ENCODE measurements around the gene TRIM29. TPM values are rescaled to one million over a fixed set of nuclear protein-coding genes. Genes with fewer than 3 reads are reported as not detected.

The TRIM29 gene
- total and polyA plus RNA-seq, 2 of the 4 experiments (the other 2 are of a cell fraction): not detected

DNA sequence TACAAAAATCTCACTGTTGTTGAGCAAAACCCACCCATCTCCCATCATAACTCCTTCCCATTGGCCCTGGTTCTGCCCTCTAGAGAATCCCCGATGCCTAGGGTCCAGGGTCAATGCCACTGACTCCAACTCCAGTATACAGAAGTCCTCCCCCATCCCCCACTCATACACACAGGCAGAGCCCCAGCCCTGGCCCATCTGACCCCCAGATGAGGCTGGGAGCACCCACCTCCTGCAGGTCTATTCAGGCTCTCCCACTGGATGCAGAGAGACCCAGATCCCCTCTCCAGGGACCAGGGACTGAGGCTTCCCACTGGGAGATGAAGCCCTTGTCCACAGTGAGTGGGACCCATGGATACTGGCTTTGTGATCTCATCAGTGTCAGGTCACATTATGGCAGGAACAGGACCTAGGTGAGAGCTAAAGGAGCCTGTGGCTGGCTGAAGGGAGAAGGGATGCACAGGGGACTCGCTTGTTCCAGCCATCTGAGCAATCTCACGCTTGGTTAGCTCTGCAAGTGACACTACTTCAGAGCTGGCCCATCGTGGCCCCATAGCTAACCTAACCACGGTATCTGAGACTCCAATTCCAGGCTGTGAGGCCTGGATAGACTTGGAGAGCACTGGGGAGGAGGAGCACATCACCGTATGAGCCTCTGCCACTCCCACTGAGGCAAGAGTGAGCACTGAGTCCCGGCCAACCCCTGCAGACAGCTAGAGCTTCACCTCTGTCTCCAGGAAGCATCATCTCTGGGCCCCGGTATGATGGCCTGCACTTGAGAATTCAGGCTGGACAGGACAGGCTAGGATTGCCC lies 35.7 kb downstream of the TRIM29 start:
- no peak overlapping the region for H3K4ac ChIP-seq (ENCODE audit: low read depth, low read length)
- no peak overlapping the region for H2AK9ac ChIP-seq (replicated peaks; ENCODE audit: low read depth, low read length, poor library complexity)
- intact Hi-C loops (cut with micrococcal nuclease): no loop called here
- no peak overlapping the region for H2AFZ ChIP-seq (replicated peaks; ENCODE audit: low read length, poor library complexity)
- H3K56ac ChIP-seq (ENCODE audit: extremely low read depth, insufficient read depth, low read length): no peak overlapping the region
- H3K79me1 ChIP-seq (ENCODE audit: low read depth in 1 of 2, low read length in 2 of 2): no peaks in the 10 kb centered on the region
- DNase-seq: no peak
- H3K4me3 ChIP-seq (ENCODE audit: insufficient read depth, low read depth, low read length): no peak overlapping the region
- no peak overlapping the region for H3K23ac ChIP-seq (ENCODE audit: low read depth, low read length)
- dilution Hi-C loops (cut with HindIII; ENCODE audit: low sequenced_read_pairs, unreplicated experiment): no loop called here
- H3K36me3 ChIP-seq (ENCODE audit: control insufficient read depth, insufficient read depth, low read length): no peaks in the 10 kb centered on the region
- H4K5ac ChIP-seq (ENCODE audit: low read depth, low read length): no peak overlapping the region
- no peak overlapping the region for H2BK15ac ChIP-seq (ENCODE audit: low read depth, low read length)
- 0% methylated on average over 1 of the region's 8 CpGs; no CpG with 5 or more reads in 1 of the 2 experiments for WGBS, 2 experiments (ENCODE audit: extremely low coverage in 2 of 2, insufficient read length in 1 of 2)
- H2BK5ac ChIP-seq (ENCODE audit: low read depth, low read length, poor library complexity, severe bottlenecking): no peak overlapping the region
- no peak overlapping the region for H3K18ac ChIP-seq (ENCODE audit: low read depth, low read length)
- in situ Hi-C loops (cut with MboI; ENCODE audit: low sequenced_read_pairs): loop anchor here (25.0 kb wide), 1 partner anchor 740 kb away; no protein-coding TSS in a partner anchor
- H4K91ac ChIP-seq (ENCODE audit: insufficient read depth, low read depth, low read length): no peak overlapping the region
- ChIA-PET POLR2A (ENCODE audit: unreplicated experiment) (no interaction called here), CTCF (no interaction called here)
- H3K4me2 ChIP-seq (ENCODE audit: low read depth, low read length): no peak overlapping the region
- no TSS peak for BruUV-seq (replicated peaks)
- H3K9me3 ChIP-seq (ENCODE audit: control insufficient read depth, insufficient read depth, low read length): no peaks in the 10 kb centered on the region
- no peaks in the 10 kb centered on the region for H3K9me1 ChIP-seq (ENCODE audit: insufficient read depth, low read length)
- H3K14ac ChIP-seq (replicated peaks; ENCODE audit: low read depth, low read length): no peak overlapping the region
- no peak overlapping the region for H3K9ac ChIP-seq (ENCODE audit: low read depth, low read length)
- no peak overlapping the region for H2BK120ac ChIP-seq (ENCODE audit: low read depth, low read length)
- H2AK5ac ChIP-seq (ENCODE audit: low read depth, low read length): no peak overlapping the region
- no peak for ATAC-seq (ENCODE audit: low read depth)
- H4K20me1 ChIP-seq (ENCODE audit: insufficient read depth, low read length): no peaks in the 10 kb centered on the region
- no peak overlapping the region for H4K8ac ChIP-seq (ENCODE audit: low read depth in 2 of 2, low read length in 2 of 2)
- H3K27ac ChIP-seq (ENCODE audit: insufficient read depth, low read length): no peak overlapping the region
- H3K27me3 ChIP-seq (ENCODE audit: control insufficient read depth, insufficient read depth, low read length): peaks cover 60% of the 10 kb centered on the region
- no peaks in the 10 kb centered on the region for H3K4me1 ChIP-seq (ENCODE audit: control insufficient read depth, insufficient read depth, low read length)
- no peak overlapping the region for H2BK20ac ChIP-seq (ENCODE audit: low read depth, low read length)
- TF ChIP-seq CEBPB (IDR thresholded peaks at IDR 0.05; ENCODE audit: low read depth, low read length) (no peak), POLR2A (IDR thresholded peaks at IDR 0.05; ENCODE audit: low read depth, low read length) (no peak), ELK1 (IDR thresholded peaks at IDR 0.05; ENCODE audit: borderline replicate concordance, low read depth, low read length) (no peak), SMC3 (IDR thresholded peaks at IDR 0.05; ENCODE audit: low read depth, low read length) (no peak), RCOR1 (IDR thresholded peaks at IDR 0.05; ENCODE audit: insufficient replicate concordance, low read length) (no peak), RFX5 (IDR thresholded peaks at IDR 0.05; ENCODE audit: low read depth, low read length) (no peak), MAZ (IDR thresholded peaks at IDR 0.05; ENCODE audit: borderline replicate concordance, low read depth, low read length) (no peak), FOS (IDR thresholded peaks at IDR 0.05; ENCODE audit: low read depth, low read length) (no peak), CHD1 (IDR thresholded peaks at IDR 0.05; ENCODE audit: low read depth, low read length) (no peak), BHLHE40 (IDR thresholded peaks at IDR 0.05; ENCODE audit: low read depth, low read length) (no peak), RAD21 (IDR thresholded peaks at IDR 0.05; ENCODE audit: low read length) (no peak), NFE2L2 (IDR thresholded peaks at IDR 0.05; ENCODE audit: low read depth, low read length) (no peak), MXI1 (IDR thresholded peaks at IDR 0.05; ENCODE audit: borderline replicate concordance, low read depth, low read length) (no peak), MAFK (IDR thresholded peaks at IDR 0.05; ENCODE audit: low read depth, low read length) (no peak)
- TF ChIP-seq, protein P1, sequence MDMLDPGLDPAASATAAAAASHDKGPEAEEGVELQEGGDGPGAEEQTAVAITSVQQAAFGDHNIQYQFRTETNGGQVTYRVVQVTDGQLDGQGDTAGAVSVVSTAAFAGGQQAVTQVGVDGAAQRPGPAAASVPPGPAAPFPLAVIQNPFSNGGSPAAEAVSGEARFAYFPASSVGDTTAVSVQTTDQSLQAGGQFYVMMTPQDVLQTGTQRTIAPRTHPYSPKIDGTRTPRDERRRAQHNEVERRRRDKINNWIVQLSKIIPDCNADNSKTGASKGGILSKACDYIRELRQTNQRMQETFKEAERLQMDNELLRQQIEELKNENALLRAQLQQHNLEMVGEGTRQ (IDR thresholded peaks at IDR 0.05; ENCODE audit: low read depth, low read length): no peak

All from IMR-90 (cell line).